Cardiac septum (tissue), 1 donor: ENCODE data around the gene ATM. TPM values are rescaled to one million over a fixed set of nuclear protein-coding genes. Genes with fewer than 3 reads are reported as not detected.

ENCODE experiments used
- total RNA-seq: library from RNA; stranded (reverse); fragmentation: NEBNext Ultra II Directional; extraction: Animal tissue kit (Norgen Biotek cat#: 25700); gene quantifications from one replicate; pipeline ENCODE4 v1.2.1, GENCODE V29; 2021
- donor health status: DM: no; HTN: no; CAD: no.

The ATM gene
- total RNA-seq, 1 donor from 2014 or later = 35.3 TPM

Other genes starting within 250 kb of the ATM start
- 37.5 TPM for gene CUL5, start 214.2 kb upstream of the ATM start, total RNA-seq
- gene ACAT1, start 101.5 kb upstream of the ATM start, total RNA-seq = 238 TPM
- 6.9 TPM for gene NPAT, start 429 bp upstream of the ATM start, total RNA-seq
- 0.62 TPM for gene C11orf65, start 244.5 kb downstream of the ATM start, total RNA-seq